Smooth muscle cell (in vitro differentiated cells): ENCODE measurements around the gene IMMP2L. TPM values are rescaled to one million over a fixed set of nuclear protein-coding genes. Genes with fewer than 3 reads are reported as not detected.
"Not testable (repeated sequence)": the region's sequence is repeated elsewhere in the genome, so short reads cannot be mapped to it uniquely, and the experiment has no call there.

Experiments
- DNase-seq: peaks from one replicate; lab custom pipeline; 2025; ENCODE audit not compliant: unreplicated experiment; lab: John Stamatoyannopoulos, UW
- H2AFZ ChIP-seq: fragments of 200-600 bp; sonication (generic); 2 replicates; pipeline ENCODE4 v1.6.0; 2016; ENCODE audit warnings: antibody characterized with exemption, low read depth, mild to moderate bottlenecking
- H3F3A ChIP-seq: fragments of 200-600 bp; sonication (generic); 2 replicates; pipeline ENCODE4 v1.6.0; 2017; ENCODE audit warnings: antibody characterized with exemption, low read depth
- H3K27ac ChIP-seq: fragments of 200-600 bp; sonication (generic); 2 replicates; pipeline ENCODE4 v1.5.1; 2016; ENCODE audit warnings: low read depth, mild to moderate bottlenecking
- H3K27me3 ChIP-seq: fragments of 200-600 bp; sonication (generic); 2 replicates; pipeline ENCODE4 v1.6.1; 2016; ENCODE audit warnings: low read depth, mild to moderate bottlenecking
- H3K36me3 ChIP-seq: fragments of 200-600 bp; sonication (generic); 2 replicates; pipeline ENCODE4 v1.5.1; 2016; ENCODE audit warnings: low read depth
- H3K4me1 ChIP-seq: fragments of 200-600 bp; sonication (generic); 2 replicates; pipeline ENCODE4 v1.5.1; 2016; ENCODE audit warnings: low read depth
- H3K4me2 ChIP-seq: fragments of 200-600 bp; sonication (generic); 2 replicates; pipeline ENCODE4 v1.6.0; 2016; ENCODE audit warnings: mild to moderate bottlenecking
- H3K4me3 ChIP-seq: fragments of 200-600 bp; sonication (generic); 2 replicates; pipeline ENCODE4 v1.5.1; 2016; ENCODE audit warnings: mild to moderate bottlenecking
- H3K79me2 ChIP-seq: fragments of 200-600 bp; sonication (generic); 2 replicates; pipeline ENCODE4 v1.6.0; 2016; ENCODE audit warnings: low read depth, mild to moderate bottlenecking
- H3K9ac ChIP-seq: fragments of 200-600 bp; sonication (generic); 2 replicates; pipeline ENCODE4 v1.6.0; 2016; ENCODE audit warnings: low read depth
- H3K9me3 ChIP-seq: fragments of 200-600 bp; sonication (generic); replicated peaks from 2 replicates; pipeline ENCODE4 v1.5.1; 2016; ENCODE audit warnings: low read depth
- H4K20me1 ChIP-seq: fragments of 200-600 bp; sonication (generic); 2 replicates; pipeline ENCODE4 v1.6.0; 2016; ENCODE audit warnings: low read depth
- CTCF ChIP-seq: fragments of 200-600 bp; sonication (generic); IDR thresholded peaks from 2 replicates; pipeline ENCODE4 v1.5.1; 2017; ENCODE audit warnings: borderline replicate concordance, mild to moderate bottlenecking, antibody characterized with exemption; ENCODE audit not compliant: insufficient read depth, poor library complexity, severe bottlenecking
- WGBS: methylation state at CpG from one replicate; pipeline ENCODE4 v1.1.7; 2016; ENCODE audit warnings: low lambda C conversion rate; 5-methylcytosine and 5-hydroxymethylcytosine counted together
- polyA plus RNA-seq: library from polyadenylated mRNA; unstranded; fragments of >200 nt; fragmentation: Nextera tagmentation; extraction: Ambion mirVana; gene quantifications from 2 replicates; pipeline ENCODE4 v1.2.1, GENCODE V29; 2016
- total RNA-seq: library from RNA; depleted of rRNA; stranded (reverse); fragments of >200 nt; gene quantifications from 2 replicates; pipeline ENCODE4 v1.2.3, GENCODE V29; 2014

IMMP2L gene
- total and polyA plus RNA-seq, 2 experiments from 2014 or later: 10.9 to 11.1 TPM

GRCh38 chr7:110938165-110938564, 624.1 kb downstream of the IMMP2L start:
- H3K27ac ChIP-seq: no peak overlapping the region
- H3K9me3 ChIP-seq: no peaks in the 10 kb centered on the region
- H3K27me3 ChIP-seq: no peaks in the 10 kb centered on the region
- H3K4me1 ChIP-seq: no peaks in the 10 kb centered on the region
- no peak overlapping the region for H3K9ac ChIP-seq
- no peak overlapping the region for H2AFZ ChIP-seq
- H3K4me3 ChIP-seq: no peak overlapping the region
- no peak overlapping the region for H3K4me2 ChIP-seq
- WGBS: 73% methylated on average over 1 of the region's 1 CpG
- DNase-seq: no peak
- H3K36me3 ChIP-seq: no peaks in the 10 kb centered on the region
- no peaks in the 10 kb centered on the region for H3K79me2 ChIP-seq
- H3F3A ChIP-seq: no peaks in the 10 kb centered on the region
- TF ChIP-seq CTCF: no peak
- H4K20me1 ChIP-seq: no peaks in the 10 kb centered on the region

- H3K79me2 ChIP-seq, H3K27ac ChIP-seq, H3K9me3 ChIP-seq, H3K4me1 ChIP-seq, H3K4me3 ChIP-seq, H3K4me2 ChIP-seq, H4K20me1 ChIP-seq, H3K27me3 ChIP-seq, DNase-seq, H3K36me3 ChIP-seq, H2AFZ ChIP-seq, H3K9ac ChIP-seq, H3F3A ChIP-seq: not testable (repeated sequence)
- 100% methylated on average over 2 of the region's 2 CpGs for WGBS
Measured at GRCh38 chr7:110936665-110937064, 625.6 kb downstream of the IMMP2L start.

GRCh38 chr7:110929480-110930249, 632.6 kb downstream of the IMMP2L start:
- 92% methylated on average over 5 of the region's 5 CpGs for WGBS
- no peaks in the 10 kb centered on the region for H3K79me2 ChIP-seq
- no peaks in the 10 kb centered on the region for H3F3A ChIP-seq
- H3K27me3 ChIP-seq: no peaks in the 10 kb centered on the region
- no peaks in the 10 kb centered on the region for H3K36me3 ChIP-seq
- no peak overlapping the region for H2AFZ ChIP-seq
- H3K9me3 ChIP-seq: no peaks in the 10 kb centered on the region
- no peak overlapping the region for H3K4me3 ChIP-seq
- no peaks in the 10 kb centered on the region for H4K20me1 ChIP-seq
- no peak for DNase-seq
- no peaks in the 10 kb centered on the region for H3K4me1 ChIP-seq
- TF ChIP-seq CTCF: no peak
- H3K27ac ChIP-seq: no peak overlapping the region
- no peak overlapping the region for H3K9ac ChIP-seq
- no peak overlapping the region for H3K4me2 ChIP-seq

- peak overlapping the region; percentile 42 for H3K9ac ChIP-seq
- no peak overlapping the region for H3K4me3 ChIP-seq
- H3K27me3 ChIP-seq: no peaks in the 10 kb centered on the region
- WGBS: 81% methylated on average over 3 of the region's 3 CpGs
- no peaks in the 10 kb centered on the region for H3K79me2 ChIP-seq
- no peak overlapping the region for H2AFZ ChIP-seq
- H3K4me2 ChIP-seq: peak overlapping the region; percentile 24
- no peaks in the 10 kb centered on the region for H3K9me3 ChIP-seq
- DNase-seq: no peak
- TF ChIP-seq CTCF: no peak
- peak overlapping the region; percentile 66 for H3K27ac ChIP-seq
- no peaks in the 10 kb centered on the region for H4K20me1 ChIP-seq
- H3K4me1 ChIP-seq: peaks cover 5% of the 10 kb centered on the region
- H3K36me3 ChIP-seq: no peaks in the 10 kb centered on the region
- H3F3A ChIP-seq: no peaks in the 10 kb centered on the region
Measured at GRCh38 chr7:110922906-110923305, 639.4 kb downstream of the IMMP2L start.
